Amniotic epithelial cell (primary cell): ENCODE results near the gene NAT9.

Experiments used
- DNase-seq: peaks from one replicate; pipeline ENCODE4 v3.0.0-alpha.2; 2010; ENCODE audit warnings: low read depth

NAT9 gene, protein sequence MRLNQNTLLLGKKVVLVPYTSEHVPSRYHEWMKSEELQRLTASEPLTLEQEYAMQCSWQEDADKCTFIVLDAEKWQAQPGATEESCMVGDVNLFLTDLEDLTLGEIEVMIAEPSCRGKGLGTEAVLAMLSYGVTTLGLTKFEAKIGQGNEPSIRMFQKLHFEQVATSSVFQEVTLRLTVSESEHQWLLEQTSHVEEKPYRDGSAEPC

DNA sequence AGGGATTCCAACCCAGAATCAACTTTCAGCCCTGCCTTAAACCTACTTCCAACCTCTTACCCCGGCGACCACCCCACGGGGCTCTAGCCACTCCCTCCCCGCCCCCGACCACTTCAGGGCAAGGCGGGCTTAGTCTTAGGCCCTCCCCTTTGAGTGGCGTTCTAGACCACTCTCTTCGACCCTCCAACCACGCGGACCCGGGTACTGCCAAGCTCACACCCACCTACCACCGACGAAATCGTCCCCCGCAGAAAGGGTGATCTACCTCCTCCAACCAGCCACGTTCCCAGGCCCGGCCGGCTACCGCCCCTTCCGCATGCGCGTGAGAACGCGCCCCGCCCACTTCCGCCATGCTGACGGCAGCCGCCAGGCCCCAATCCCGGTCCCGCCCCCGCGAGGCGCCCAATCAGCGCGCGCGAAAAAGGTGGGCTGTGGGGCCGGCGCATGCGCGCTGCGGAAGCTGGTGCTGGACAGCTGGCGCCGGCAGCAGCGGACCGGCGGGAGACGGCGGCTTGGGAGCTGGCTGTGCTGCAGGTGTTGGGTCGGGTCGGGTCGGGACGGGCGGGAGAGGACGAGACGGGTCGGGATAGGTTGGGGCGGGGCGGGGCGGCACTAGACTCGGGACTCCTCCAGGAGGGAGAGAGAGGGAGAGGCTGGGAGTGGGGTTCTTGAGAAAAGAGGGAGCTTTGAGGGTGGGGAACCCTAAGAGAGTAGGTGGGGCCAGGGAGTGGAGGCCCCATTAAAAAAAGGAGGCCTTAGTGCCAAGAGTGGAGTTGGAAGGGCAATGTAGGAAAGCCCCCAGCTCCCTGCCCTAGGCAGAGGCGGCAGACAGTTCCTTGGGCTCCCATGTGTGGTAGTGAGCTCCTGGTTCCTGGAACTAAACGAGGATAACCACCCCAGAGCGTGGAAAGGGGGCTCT, at the start of gene NAT9:
NAT9 (minus strand) TSS at position 302 of the 919 bp plus-strand sequence. CDS start 647 bp downstream, outside the sequence.
- DNase-seq, result peak; percentile 89

GRCh38 chr17:74824961-74825627, 48.9 kb upstream of the NAT9 start:
- no peak for DNase-seq

GRCh38 chr17:74822939-74823367, 46.8 kb upstream of the NAT9 start:
- no peak for DNase-seq

DNA sequence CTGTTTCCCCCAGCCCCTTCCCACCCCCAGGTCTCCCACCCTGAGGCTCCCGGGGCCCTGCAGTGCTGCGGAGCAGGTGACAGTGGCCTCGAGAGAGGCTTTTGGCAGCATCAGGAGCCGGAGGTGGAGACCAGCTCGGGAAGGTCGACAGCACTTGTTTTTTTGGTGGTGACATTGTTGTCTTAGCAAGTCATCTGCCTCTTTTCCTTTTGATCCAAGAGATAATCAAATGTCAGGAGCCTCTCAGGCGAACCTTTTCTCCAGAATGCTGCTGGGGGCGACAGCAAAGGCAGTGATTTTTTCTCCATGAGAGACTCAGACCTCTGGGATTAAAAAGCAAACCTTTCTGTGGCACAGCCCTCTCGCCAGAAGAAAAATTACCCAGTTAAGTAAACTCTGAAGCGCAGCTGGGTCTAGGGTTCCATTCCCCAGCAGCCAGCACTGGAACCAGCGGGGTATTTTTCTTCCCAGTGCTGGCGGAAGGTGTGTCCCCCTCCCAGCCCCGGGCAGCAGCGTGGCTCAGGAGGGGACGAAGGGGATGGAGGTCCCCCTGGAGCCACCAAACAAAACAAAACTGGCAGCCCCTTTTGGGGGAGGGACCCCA, 46.3 kb upstream of the NAT9 start:
- DNase-seq, result no peak

- DNase-seq, result no peak
These were observed 45.6 kb upstream of the NAT9 start for GRCh38 chr17:74821655-74822334.

- DNase-seq, result no peak
These were observed 43.8 kb upstream of the NAT9 start for GRCh38 chr17:74819801-74820436.

DNA sequence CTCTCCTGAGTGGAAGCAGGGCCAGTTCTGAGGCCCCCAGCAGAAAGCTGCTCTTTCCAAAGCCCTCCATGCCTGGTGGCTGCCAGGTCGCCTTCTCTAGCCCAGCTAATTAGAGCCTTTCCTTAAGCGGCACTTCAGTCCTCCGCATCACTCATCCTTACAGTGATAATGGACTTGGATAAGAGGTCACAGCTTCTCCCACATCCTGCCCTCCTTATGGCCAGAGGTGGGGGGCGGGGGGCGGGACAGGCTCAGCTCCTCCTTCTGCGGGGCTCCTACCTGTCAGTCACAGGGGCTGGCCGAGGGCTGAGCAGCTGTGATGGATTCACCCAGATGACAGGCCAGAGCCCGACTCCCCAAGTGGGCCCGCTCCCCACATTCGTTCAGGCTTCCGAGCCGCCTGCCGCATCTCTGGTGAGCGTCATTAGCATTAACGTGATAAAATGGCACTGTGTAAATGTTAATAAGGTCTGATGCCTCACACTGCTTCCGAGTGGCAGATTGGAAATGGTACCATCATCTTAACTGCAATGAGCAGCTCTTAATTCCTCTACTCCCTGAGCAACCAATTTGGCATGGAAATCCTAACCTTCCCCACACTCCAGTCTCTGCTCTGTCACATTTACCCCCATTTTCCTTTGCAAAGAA, 42.3 kb upstream of the NAT9 start:
- no peak for DNase-seq

DNA sequence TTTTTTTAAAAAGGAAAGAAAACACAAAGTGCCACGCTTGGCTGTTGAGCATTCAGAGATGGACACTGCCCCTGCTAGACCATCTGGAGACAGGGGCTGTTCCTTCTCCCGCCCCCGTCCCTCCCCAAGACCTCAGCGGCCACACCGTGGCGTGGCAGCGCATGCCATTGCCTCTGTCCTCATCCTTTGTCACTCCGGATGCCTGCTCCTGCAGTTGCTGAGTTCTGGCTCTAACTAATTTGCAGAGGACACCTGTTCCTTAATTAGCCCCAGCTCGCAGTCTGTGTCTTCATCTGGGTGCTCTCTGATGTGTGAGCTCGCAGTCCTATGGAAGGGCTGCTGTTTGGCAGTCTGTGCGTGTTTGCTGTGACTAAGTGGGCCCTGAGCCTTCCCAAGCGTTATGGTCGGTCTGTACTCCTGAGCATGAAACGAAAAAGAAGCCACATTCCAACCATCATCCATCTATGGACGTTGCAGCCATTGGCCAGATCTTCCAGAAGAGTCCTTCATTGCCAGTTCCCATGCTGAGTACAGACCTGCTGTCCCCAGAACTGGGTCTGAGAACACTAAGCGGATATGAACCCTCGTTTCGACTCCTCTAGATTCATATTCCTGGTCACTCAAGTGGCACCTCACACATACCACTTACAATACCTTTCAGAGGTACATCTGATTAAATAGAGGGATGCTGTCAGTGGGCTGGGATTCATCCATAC, 40.9 kb upstream of the NAT9 start:
- DNase-seq, result no peak

GRCh38 chr17:74815550-74816370, 39.6 kb upstream of the NAT9 start:
- DNase-seq, result no peak

GRCh38 chr17:74815067-74815466, 38.9 kb upstream of the NAT9 start:
- DNase-seq, result no peak

DNA sequence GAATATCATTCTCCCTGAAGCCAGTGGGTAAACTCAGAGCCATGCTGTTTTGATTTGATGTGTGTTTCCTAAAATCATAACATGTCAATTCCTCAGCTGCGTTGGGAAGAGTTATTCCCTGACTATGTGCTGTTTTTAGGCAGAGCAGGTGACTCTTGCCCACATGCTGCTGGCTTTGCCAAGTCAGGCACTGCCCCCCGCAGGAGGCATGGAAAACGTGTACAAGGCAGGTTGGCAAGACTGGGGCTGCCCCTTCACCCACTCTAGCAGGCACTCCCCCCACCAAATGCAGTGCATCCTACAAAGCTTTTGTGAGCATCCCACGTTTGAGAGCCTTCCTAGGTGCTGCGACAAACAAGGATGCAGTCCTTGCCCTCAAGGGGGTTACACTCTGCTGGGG, 38.3 kb upstream of the NAT9 start:
- DNase-seq, result no peak

- no peak for DNase-seq
These were observed 36.2 kb upstream of the NAT9 start for GRCh38 chr17:74812109-74813009.

- no peak for DNase-seq
These were observed 34.7 kb upstream of the NAT9 start for GRCh38 chr17:74810699-74811485.

- DNase-seq, result no peak
These were observed 32.7 kb upstream of the NAT9 start for GRCh38 chr17:74808714-74809430.

- no peak for DNase-seq
These were observed 31.8 kb upstream of the NAT9 start for GRCh38 chr17:74807925-74808324.

DNA sequence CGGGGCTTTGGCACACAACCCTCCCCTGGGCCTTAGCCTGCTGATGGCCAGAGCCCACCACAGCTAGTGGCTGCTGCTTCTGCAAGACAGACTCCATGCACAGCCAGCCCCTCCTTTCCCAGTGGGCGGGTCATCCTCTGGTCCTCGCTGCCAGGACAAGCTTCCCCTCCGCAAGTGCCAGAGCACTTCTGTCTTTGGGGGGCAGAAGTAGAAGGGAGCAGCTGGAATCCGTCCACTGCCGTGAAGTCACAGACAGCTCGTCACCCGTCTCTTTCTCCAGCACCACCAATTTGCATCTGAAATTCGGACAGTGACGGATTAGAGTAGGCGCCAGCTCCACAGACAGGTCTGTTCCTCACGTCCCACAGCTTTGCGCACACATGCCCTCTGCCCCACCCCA, 31.3 kb upstream of the NAT9 start:
- no peak for DNase-seq

DNA sequence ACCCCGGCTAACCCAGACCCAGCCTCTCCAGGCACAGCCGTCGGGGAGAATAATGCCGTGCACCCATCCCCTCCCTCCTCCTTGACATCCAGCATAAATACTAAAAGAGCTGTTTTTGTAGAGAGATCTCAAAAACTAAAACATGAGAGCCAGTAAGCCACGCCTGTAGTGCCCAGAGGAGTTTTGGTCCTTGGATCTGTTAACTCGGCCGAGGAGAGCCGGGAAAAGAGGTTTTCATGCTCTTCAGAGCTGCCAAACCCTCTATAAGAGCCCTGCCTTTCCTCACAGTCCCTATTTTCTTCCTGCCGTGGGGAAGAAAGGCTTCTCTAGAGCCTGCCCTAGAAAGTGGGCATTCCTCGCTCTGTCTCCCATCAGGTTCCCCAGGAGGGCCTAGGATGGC, 30.2 kb upstream of the NAT9 start:
- DNase-seq, result no peak
